ENCODE results near the gene SPTSSA. TPM values are rescaled to one million over a fixed set of nuclear protein-coding genes. Genes with fewer than 3 reads are reported as not detected.
A peak's percentile ranks its signal among the peaks of the same experiment; 100 is the strongest.
"Not testable (repeated sequence)": the region's sequence is repeated elsewhere in the genome, so short reads cannot be mapped to it uniquely, and the experiment has no call there.

SPTSSA gene
- polyA plus RNA-seq, 1 donor from 2014 or later, result 15.1 TPM

- H3K36me3 Mint-ChIP-seq, result peaks cover 1% of the 10 kb centered on the region
- no peaks in the 10 kb centered on the region for H3K4me1 Mint-ChIP-seq
- no peak overlapping the region for H3K27ac Mint-ChIP-seq
- H3K4me3 Mint-ChIP-seq, result no peak overlapping the region
- no peaks in the 10 kb centered on the region for H3K27me3 Mint-ChIP-seq
- H3K9me3 Mint-ChIP-seq, result peaks cover 6 to 13% (median 7%) of the 10 kb centered on the region in 3 donors
These were observed 36.8 kb downstream of the SPTSSA start for GRCh38 chr14:34425095-34425851.

- peaks cover 1% of the 10 kb centered on the region for H3K36me3 Mint-ChIP-seq
- no peak overlapping the region for H3K4me3 Mint-ChIP-seq
- H3K4me1 Mint-ChIP-seq, result no peaks in the 10 kb centered on the region
- H3K27ac Mint-ChIP-seq, result no peak overlapping the region
- no peaks in the 10 kb centered on the region for H3K27me3 Mint-ChIP-seq
- H3K9me3 Mint-ChIP-seq, result peaks cover 6 to 13% (median 7%) of the 10 kb centered on the region in 3 donors
These were observed 37.6 kb downstream of the SPTSSA start for GRCh38 chr14:34424488-34424887.

GRCh38 chr14:34423445-34423844 lies 38.6 kb downstream of the SPTSSA start:
- Mint-ChIP-seq H3K27ac (no peak overlapping the region), H3K36me3 (no peaks in the 10 kb centered on the region), H3K27me3 (no peaks in the 10 kb centered on the region)

GRCh38 chr14:34420547-34421150 lies 41.4 kb downstream of the SPTSSA start:
- Mint-ChIP-seq H3K36me3 (no peaks in the 10 kb centered on the region), H3K9me3 (peaks cover 6 to 13% (median 12%) of the 10 kb centered on the region in 3 donors), H3K27ac (no peak overlapping the region), H3K27me3 (no peaks in the 10 kb centered on the region), H3K4me1 (no peaks in the 10 kb centered on the region), H3K4me3 (no peak overlapping the region)

More at GRCh38 chr14:34423445-34423844, 38.6 kb downstream of the SPTSSA start:
- peaks cover 6 to 13% (median 7%) of the 10 kb centered on the region in 3 donors for H3K9me3 Mint-ChIP-seq
- no peak overlapping the region for H3K4me3 Mint-ChIP-seq
- H3K4me1 Mint-ChIP-seq, result no peaks in the 10 kb centered on the region

GRCh38 chr14:34409721-34410120 lies 52.3 kb downstream of the SPTSSA start:
- H3K27ac Mint-ChIP-seq, result no peak overlapping the region

GRCh38 chr14:34407951-34408350 lies 54.1 kb downstream of the SPTSSA start:
- H3K27ac Mint-ChIP-seq, result no peak overlapping the region
- no peaks in the 10 kb centered on the region for H3K4me1 Mint-ChIP-seq
- H3K27me3 Mint-ChIP-seq, result peaks cover 1% of the 10 kb centered on the region
- H3K36me3 Mint-ChIP-seq, result peaks cover 3% of the 10 kb centered on the region
- H3K9me3 Mint-ChIP-seq, result peaks cover 3 to 10% (median 10%) of the 10 kb centered on the region in 3 donors
- H3K4me3 Mint-ChIP-seq, result no peak overlapping the region

More at GRCh38 chr14:34409721-34410120, 52.3 kb downstream of the SPTSSA start:
- H3K4me3 Mint-ChIP-seq, result peak overlapping the region in 1 of 4 donors; percentile 17
- no peaks in the 10 kb centered on the region for H3K4me1 Mint-ChIP-seq
- peaks cover 3% of the 10 kb centered on the region for H3K36me3 Mint-ChIP-seq
- H3K27me3 Mint-ChIP-seq, result peaks cover 1% of the 10 kb centered on the region
- H3K9me3 Mint-ChIP-seq, result peaks cover 3 to 13% (median 10%) of the 10 kb centered on the region in 3 donors

GRCh38 chr14:34404416-34404815 lies 57.6 kb downstream of the SPTSSA start:
- Mint-ChIP-seq H3K4me1 (no peaks in the 10 kb centered on the region), H3K36me3 (no peaks in the 10 kb centered on the region), H3K4me3 (no peak overlapping the region), H3K9me3 (peaks cover 3 to 8% (median 8%) of the 10 kb centered on the region in 3 donors), H3K27me3 (peaks cover 1% of the 10 kb centered on the region), H3K27ac (no peak overlapping the region)

GRCh38 chr14:34403646-34404045 lies 58.4 kb downstream of the SPTSSA start:
- Mint-ChIP-seq H3K9me3 (peaks cover 3 to 8% (median 5%) of the 10 kb centered on the region in 3 donors), H3K36me3 (no peaks in the 10 kb centered on the region), H3K4me3 (no peak overlapping the region)

GRCh38 chr14:34398024-34398423 lies 64.0 kb downstream of the SPTSSA start:
- Mint-ChIP-seq H3K27ac (no peak overlapping the region), H3K9me3 (peaks cover 2 to 12% (median 4%) of the 10 kb centered on the region in 3 donors), H3K4me3 (no peak overlapping the region), H3K27me3 (no peaks in the 10 kb centered on the region), H3K36me3 (no peaks in the 10 kb centered on the region), H3K4me1 (peaks cover 0 to 1% (median 0%) of the 10 kb centered on the region in 3 donors)

More at GRCh38 chr14:34403646-34404045, 58.4 kb downstream of the SPTSSA start:
- Mint-ChIP-seq H3K27me3 (peaks cover 1% of the 10 kb centered on the region), H3K4me1 (no peaks in the 10 kb centered on the region), H3K27ac (no peak overlapping the region)

- H3K4me3 Mint-ChIP-seq, result no peak overlapping the region
- H3K27me3 Mint-ChIP-seq, result peaks cover 15% of the 10 kb centered on the region
- peaks cover 3 to 12% (median 4%) of the 10 kb centered on the region in 3 donors for H3K9me3 Mint-ChIP-seq
- no peaks in the 10 kb centered on the region for H3K36me3 Mint-ChIP-seq
- no peaks in the 10 kb centered on the region for H3K4me1 Mint-ChIP-seq
- no peak overlapping the region for H3K27ac Mint-ChIP-seq
These were observed 74.0 kb downstream of the SPTSSA start for GRCh38 chr14:34387974-34388516.

GRCh38 chr14:34386865-34387485 lies 75.1 kb downstream of the SPTSSA start:
- Mint-ChIP-seq H3K4me3 (no peak overlapping the region), H3K9me3 (peaks cover 3 to 12% (median 4%) of the 10 kb centered on the region in 3 donors), H3K36me3 (no peaks in the 10 kb centered on the region), H3K4me1 (peaks cover 0 to 1% (median 0%) of the 10 kb centered on the region in 3 donors), H3K27me3 (peaks cover 17% of the 10 kb centered on the region), H3K27ac (no peak overlapping the region)

- peaks cover 3 to 12% (median 4%) of the 10 kb centered on the region in 3 donors for H3K9me3 Mint-ChIP-seq
- not testable (repeated sequence) for H3K36me3 Mint-ChIP-seq, H3K4me3 Mint-ChIP-seq, H3K4me1 Mint-ChIP-seq, H3K27ac Mint-ChIP-seq
- H3K27me3 Mint-ChIP-seq, result peaks cover 17% of the 10 kb centered on the region
These were observed 76.2 kb downstream of the SPTSSA start for GRCh38 chr14:34385881-34386280.

- H3K36me3 Mint-ChIP-seq, result no peaks in the 10 kb centered on the region
- H3K27me3 Mint-ChIP-seq, result peaks cover 13% of the 10 kb centered on the region
- no peak overlapping the region for H3K4me3 Mint-ChIP-seq
- no peak overlapping the region for H3K27ac Mint-ChIP-seq
- peaks cover 0 to 11% (median 3%) of the 10 kb centered on the region in 3 donors for H3K9me3 Mint-ChIP-seq
- H3K4me1 Mint-ChIP-seq, result peaks cover 0 to 1% (median 0%) of the 10 kb centered on the region in 3 donors
These were observed 78.2 kb downstream of the SPTSSA start for GRCh38 chr14:34383839-34384238.
